Panc1 (cell line): ENCODE measurements around the gene ZP4. TPM values are rescaled to one million over a fixed set of nuclear protein-coding genes. Genes with fewer than 3 reads are reported as not detected.

Experiments
- ATAC-seq: fragments of 200-7000 bp; cut with Tn5 transposase; 2 replicates; pipeline ENCODE4 v1.9.1; 2020; ENCODE audit warnings: mild to moderate bottlenecking, moderate library complexity
- Bru-seq: library from RNA; stranded (reverse); fragments of 400-500 nt; gene quantifications from one replicate; lab custom pipeline; 2021; lab: Mats Ljungman, UMichigan
- BruChase-seq, 2 experiments: library from RNA; stranded (reverse); fragments of 400-500 nt; gene quantifications; one replicate each; lab custom pipeline; 2021; lab: Mats Ljungman, UMichigan
- BruUV-seq: library from RNA; stranded (reverse); fragments of 400-500 nt; replicated peaks from 2 replicates; lab custom pipeline; 2021; lab: Mats Ljungman, UMichigan
- CTCF ChIA-PET: fragments of 300-600 bp; sonication (Branson Sonifier 250); formaldehyde crosslinking; loops from one replicate; lab custom pipeline; 2022; ENCODE audit warnings: antibody characterized with exemption; lab: Charles Lee
- POLR2A ChIA-PET: fragments of 300-600 bp; sonication (Branson Sonifier 250); formaldehyde crosslinking; loops from one replicate; lab custom pipeline; 2022; ENCODE audit warnings: antibody characterized with exemption; lab: Charles Lee
- DNase-seq: peaks from one replicate; pipeline ENCODE4 v3.0.0-alpha.2; 2010; ENCODE audit warnings: low read depth, low spot score
- H3K27ac ChIP-seq: 2 replicates; pipeline ENCODE4 v1.5.1; 2011; ENCODE audit warnings: mild to moderate bottlenecking, low read length, inconsistent platforms
- H3K27me3 ChIP-seq: fragments of 200-500 bp; sonication (Bioruptor generic); 2 replicates; pipeline ENCODE4 v1.6.0; 2014; ENCODE audit warnings: low read length, inconsistent platforms; ENCODE audit not compliant: control insufficient read depth, insufficient read depth
- H3K36me3 ChIP-seq: fragments of 200-500 bp; sonication (Bioruptor generic); 2 replicates; pipeline ENCODE4 v1.5.1; 2014; ENCODE audit warnings: inconsistent platforms, mild to moderate bottlenecking, low read length, moderate library complexity; ENCODE audit not compliant: control insufficient read depth, insufficient read depth
- H3K4me1 ChIP-seq: 2 replicates; pipeline ENCODE4 v1.5.1; 2011; ENCODE audit warnings: inconsistent platforms, mild to moderate bottlenecking, low read length, moderate library complexity; ENCODE audit not compliant: control insufficient read depth, insufficient read depth
- H3K4me3 ChIP-seq, 2 experiments: 2 replicates each; pipeline ENCODE4 v1.5.1; 2011 to 2012; ENCODE audit warnings: low read depth in 2 of 2, low read length in 2 of 2, mild to moderate bottlenecking in 2 of 2, inconsistent platforms in 1 of 2, moderate library complexity in 1 of 2
- H3K9me3 ChIP-seq: fragments of 200-500 bp; sonication (Bioruptor generic); 2 replicates; pipeline ENCODE4 v1.5.1; 2014; ENCODE audit warnings: low read depth, mild to moderate bottlenecking, inconsistent platforms, low read length, moderate library complexity; ENCODE audit not compliant: control insufficient read depth, insufficient read depth
- POLR2AphosphoS5 ChIP-seq: IDR thresholded peaks from 2 replicates; pipeline ENCODE4 v1.6.1; 2012; ENCODE audit warnings: mild to moderate bottlenecking, low read depth, low read length, moderate library complexity
- SIN3A ChIP-seq: IDR thresholded peaks from 2 replicates; pipeline ENCODE4 v1.6.1; 2012; ENCODE audit warnings: low read depth, mild to moderate bottlenecking, low read length, moderate library complexity, borderline replicate concordance; ENCODE audit not compliant: insufficient read depth
- TCF7L2 ChIP-seq: IDR thresholded peaks from 2 replicates; pipeline ENCODE4 v1.6.1; 2011; ENCODE audit warnings: mild to moderate bottlenecking, low read depth, low read length, inconsistent platforms
- in situ Hi-C: cut with HindIII; loops from 2 replicates; pipeline ENCODE4 v1.10.0; 2016; ENCODE audit warnings: low sequenced_read_pairs, low pct_unique_long_range_greater_than_20kb
- intact Hi-C: fragments of 100-400 bp; cut with micrococcal nuclease; formaldehyde crosslinking; loops from one replicate; pipeline ENCODE4 v1.10.0; 2022; ENCODE audit not compliant: unreplicated experiment
- long read RNA-seq: library from polyadenylated mRNA; unstranded; transcript quantifications from one replicate; pipeline ENCODE4 v2.0.0, GENCODE V29; 2021; ENCODE audit not compliant: unreplicated experiment
- polyA plus RNA-seq: library from polyadenylated mRNA; unstranded; fragments of >200 nt; gene quantifications from one replicate; pipeline ENCODE4 v1.2.1, GENCODE V29; 2012; ENCODE audit warnings: missing spikeins; ENCODE audit not compliant: insufficient read length
- total RNA-seq: library from RNA; stranded (reverse); gene quantifications from one replicate; pipeline ENCODE4 v1.2.1, GENCODE V29; 2021; ENCODE audit not compliant: unreplicated experiment
- TF ChIP-seq, protein P1 (sequence below), 2 experiments: IDR thresholded peaks; 2 replicates each; pipeline ENCODE4 v1.6.1; 2011 to 2012; ENCODE audit warnings: low read depth in 2 of 2, control low read depth in 1 of 2, low read length in 1 of 2, mild to moderate bottlenecking in 1 of 2, moderate library complexity in 1 of 2; ENCODE audit not compliant: insufficient read depth in 1 of 2
- TF ChIP-seq, protein P2 (sequence below): fragments of 450-650 bp; IDR thresholded peaks from 2 replicates; pipeline ENCODE4 v1.5.1; 2017; ENCODE audit warnings: mild to moderate bottlenecking

ZP4 gene, protein sequence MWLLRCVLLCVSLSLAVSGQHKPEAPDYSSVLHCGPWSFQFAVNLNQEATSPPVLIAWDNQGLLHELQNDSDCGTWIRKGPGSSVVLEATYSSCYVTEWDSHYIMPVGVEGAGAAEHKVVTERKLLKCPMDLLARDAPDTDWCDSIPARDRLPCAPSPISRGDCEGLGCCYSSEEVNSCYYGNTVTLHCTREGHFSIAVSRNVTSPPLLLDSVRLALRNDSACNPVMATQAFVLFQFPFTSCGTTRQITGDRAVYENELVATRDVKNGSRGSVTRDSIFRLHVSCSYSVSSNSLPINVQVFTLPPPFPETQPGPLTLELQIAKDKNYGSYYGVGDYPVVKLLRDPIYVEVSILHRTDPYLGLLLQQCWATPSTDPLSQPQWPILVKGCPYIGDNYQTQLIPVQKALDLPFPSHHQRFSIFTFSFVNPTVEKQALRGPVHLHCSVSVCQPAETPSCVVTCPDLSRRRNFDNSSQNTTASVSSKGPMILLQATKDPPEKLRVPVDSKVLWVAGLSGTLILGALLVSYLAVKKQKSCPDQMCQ
- total RNA-seq (not detected), Bru-seq, nascent RNA (percentile 6 among the genes with signal in this experiment), BruChase-seq, experiment 1, labeled RNA remaining after a 2-hour chase (not detected), BruChase-seq, experiment 2, labeled RNA remaining after a 6-hour chase (not detected)
- not detected for polyA plus RNA-seq
- long read RNA-seq: 0 reads

DNA sequence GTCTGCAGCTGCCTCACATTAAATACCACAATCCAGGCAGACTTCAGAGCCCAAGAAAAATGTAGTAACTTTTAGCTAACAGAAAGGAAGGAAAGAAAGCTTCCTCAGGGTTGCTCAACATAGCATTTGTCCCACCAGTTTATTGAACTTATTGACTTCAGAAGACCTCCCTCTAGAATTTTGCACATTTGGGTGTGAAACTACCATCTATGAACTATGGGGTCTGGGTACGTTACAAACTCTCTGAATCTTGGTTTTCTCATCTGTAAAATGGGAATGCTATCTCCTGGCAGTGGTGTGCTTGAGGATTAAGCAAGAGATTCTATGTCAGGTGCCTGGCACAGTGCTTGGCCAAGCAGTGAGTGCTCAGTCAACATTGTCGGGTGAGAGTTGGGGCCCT lies at the start of gene ZP4:
Gene ZP4, minus strand, starts transcription at position 101 of the 400 bp plus-strand sequence. CDS start 287 bp downstream, outside the sequence.
- ChIA-PET POLR2A (no interaction called here), CTCF (no interaction called here)
- TF ChIP-seq TCF7L2: no peak
- TF ChIP-seq SIN3A: no peak
- TF ChIP-seq, protein P1, sequence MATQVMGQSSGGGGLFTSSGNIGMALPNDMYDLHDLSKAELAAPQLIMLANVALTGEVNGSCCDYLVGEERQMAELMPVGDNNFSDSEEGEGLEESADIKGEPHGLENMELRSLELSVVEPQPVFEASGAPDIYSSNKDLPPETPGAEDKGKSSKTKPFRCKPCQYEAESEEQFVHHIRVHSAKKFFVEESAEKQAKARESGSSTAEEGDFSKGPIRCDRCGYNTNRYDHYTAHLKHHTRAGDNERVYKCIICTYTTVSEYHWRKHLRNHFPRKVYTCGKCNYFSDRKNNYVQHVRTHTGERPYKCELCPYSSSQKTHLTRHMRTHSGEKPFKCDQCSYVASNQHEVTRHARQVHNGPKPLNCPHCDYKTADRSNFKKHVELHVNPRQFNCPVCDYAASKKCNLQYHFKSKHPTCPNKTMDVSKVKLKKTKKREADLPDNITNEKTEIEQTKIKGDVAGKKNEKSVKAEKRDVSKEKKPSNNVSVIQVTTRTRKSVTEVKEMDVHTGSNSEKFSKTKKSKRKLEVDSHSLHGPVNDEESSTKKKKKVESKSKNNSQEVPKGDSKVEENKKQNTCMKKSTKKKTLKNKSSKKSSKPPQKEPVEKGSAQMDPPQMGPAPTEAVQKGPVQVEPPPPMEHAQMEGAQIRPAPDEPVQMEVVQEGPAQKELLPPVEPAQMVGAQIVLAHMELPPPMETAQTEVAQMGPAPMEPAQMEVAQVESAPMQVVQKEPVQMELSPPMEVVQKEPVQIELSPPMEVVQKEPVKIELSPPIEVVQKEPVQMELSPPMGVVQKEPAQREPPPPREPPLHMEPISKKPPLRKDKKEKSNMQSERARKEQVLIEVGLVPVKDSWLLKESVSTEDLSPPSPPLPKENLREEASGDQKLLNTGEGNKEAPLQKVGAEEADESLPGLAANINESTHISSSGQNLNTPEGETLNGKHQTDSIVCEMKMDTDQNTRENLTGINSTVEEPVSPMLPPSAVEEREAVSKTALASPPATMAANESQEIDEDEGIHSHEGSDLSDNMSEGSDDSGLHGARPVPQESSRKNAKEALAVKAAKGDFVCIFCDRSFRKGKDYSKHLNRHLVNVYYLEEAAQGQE (IDR thresholded peaks at IDR 0.05; ENCODE audit: insufficient read depth in 1 of 2, low read depth in 2 of 2, low read length in 1 of 2): no peak
- no peak for TF ChIP-seq POLR2AphosphoS5
- TF ChIP-seq, protein P2, sequence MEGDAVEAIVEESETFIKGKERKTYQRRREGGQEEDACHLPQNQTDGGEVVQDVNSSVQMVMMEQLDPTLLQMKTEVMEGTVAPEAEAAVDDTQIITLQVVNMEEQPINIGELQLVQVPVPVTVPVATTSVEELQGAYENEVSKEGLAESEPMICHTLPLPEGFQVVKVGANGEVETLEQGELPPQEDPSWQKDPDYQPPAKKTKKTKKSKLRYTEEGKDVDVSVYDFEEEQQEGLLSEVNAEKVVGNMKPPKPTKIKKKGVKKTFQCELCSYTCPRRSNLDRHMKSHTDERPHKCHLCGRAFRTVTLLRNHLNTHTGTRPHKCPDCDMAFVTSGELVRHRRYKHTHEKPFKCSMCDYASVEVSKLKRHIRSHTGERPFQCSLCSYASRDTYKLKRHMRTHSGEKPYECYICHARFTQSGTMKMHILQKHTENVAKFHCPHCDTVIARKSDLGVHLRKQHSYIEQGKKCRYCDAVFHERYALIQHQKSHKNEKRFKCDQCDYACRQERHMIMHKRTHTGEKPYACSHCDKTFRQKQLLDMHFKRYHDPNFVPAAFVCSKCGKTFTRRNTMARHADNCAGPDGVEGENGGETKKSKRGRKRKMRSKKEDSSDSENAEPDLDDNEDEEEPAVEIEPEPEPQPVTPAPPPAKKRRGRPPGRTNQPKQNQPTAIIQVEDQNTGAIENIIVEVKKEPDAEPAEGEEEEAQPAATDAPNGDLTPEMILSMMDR: no peak
- ATAC-seq (no peak), DNase-seq (no peak)
- Histone ChIP-seq H3K36me3 (no peaks in the 10 kb centered on the region), H3K27ac (no peak within 1 kb of the TSS), H3K9me3 (no peaks in the 10 kb centered on the region), H3K4me3 (no peak within 1 kb of the TSS), H3K4me1 (no peaks in the 10 kb centered on the region), H3K27me3 (no peaks in the 10 kb centered on the region)
- no TSS peak for BruUV-seq
- in situ Hi-C loops: no loop called here
- intact Hi-C loops: no loop called here

DNA sequence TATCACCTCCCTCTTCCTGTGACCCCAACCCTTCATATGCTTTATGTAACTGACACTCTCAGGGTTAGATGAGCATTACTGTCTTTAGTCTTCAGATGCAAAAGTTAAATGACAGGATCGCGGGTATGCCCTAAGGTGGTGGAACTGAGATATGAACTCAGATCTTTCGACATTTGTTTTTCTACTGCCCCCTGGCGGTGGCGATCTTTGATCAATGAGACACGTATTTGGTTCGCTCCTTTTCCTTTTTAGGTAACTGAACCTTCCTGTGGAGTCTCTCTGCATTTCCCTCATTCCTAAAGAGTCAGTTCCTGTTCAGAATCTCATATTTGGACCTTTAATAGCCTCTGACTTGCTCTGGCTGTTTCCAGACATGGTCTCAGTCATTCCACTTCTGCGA lies 47.8 kb upstream of the ZP4 start:
- no TSS peak for BruUV-seq
- ATAC-seq: no peak
- ChIA-PET POLR2A (no interaction called here), CTCF (no interaction called here)
- intact Hi-C loops (no loop called here), in situ Hi-C loops (no loop called here)
- no peaks in the 10 kb centered on the region for H3K27me3 ChIP-seq
- DNase-seq: no peak
- no peak overlapping the region for H3K4me3 ChIP-seq
- no peaks in the 10 kb centered on the region for H3K4me1 ChIP-seq
- TF ChIP-seq, protein P2: peak; percentile 47
- TF ChIP-seq SIN3A: no peak
- no peaks in the 10 kb centered on the region for H3K36me3 ChIP-seq
- H3K9me3 ChIP-seq: no peaks in the 10 kb centered on the region
- no peak overlapping the region for H3K27ac ChIP-seq
